OCI-LY7 (cell line): ENCODE measurements around the gene SLAIN2. TPM values are rescaled to one million over a fixed set of nuclear protein-coding genes. Genes with fewer than 3 reads are reported as not detected.

Source experiments
- BruUV-seq: library from RNA; stranded (reverse); fragments of 400-500 nt; replicated peaks from 2 replicates; lab custom pipeline; 2021; lab: Mats Ljungman, UMichigan
- CTCF ChIA-PET: fragments of 300-600 bp; sonication (Branson Sonifier 250); formaldehyde crosslinking; loops from one replicate; lab custom pipeline; 2022; ENCODE audit warnings: antibody characterized with exemption; ENCODE audit not compliant: unreplicated experiment; lab: Charles Lee
- POLR2A ChIA-PET: fragments of 300-600 bp; sonication (Branson Sonifier 250); formaldehyde crosslinking; loops from one replicate; lab custom pipeline; 2022; ENCODE audit warnings: antibody characterized with exemption; lab: Charles Lee
- DNase-seq: peaks from one replicate; pipeline ENCODE4 v3.0.0-alpha.2; 2015; ENCODE audit warnings: low spot score
- H2AFZ ChIP-seq: fragments of 200-600 bp; sonication (generic), shearing (Covaris generic); 2 replicates; pipeline ENCODE4 v1.6.1; 2014; ENCODE audit warnings: mild to moderate bottlenecking, antibody characterized with exemption, low read length, moderate library complexity
- H3K27ac ChIP-seq: fragments of 200-600 bp; sonication (generic); 2 replicates; pipeline ENCODE4 v1.5.1; 2014; ENCODE audit warnings: mixed run types, low read depth, mild to moderate bottlenecking, moderate library complexity, low read length, inconsistent platforms; ENCODE audit not compliant: poor library complexity, severe bottlenecking
- H3K36me3 ChIP-seq: fragments of 200-600 bp; sonication (generic); 2 replicates; pipeline ENCODE4 v1.6.1; 2014; ENCODE audit warnings: mild to moderate bottlenecking, antibody characterized with exemption, low read length, moderate library complexity, mixed read lengths; ENCODE audit not compliant: insufficient read depth
- H3K4me1 ChIP-seq: fragments of 200-600 bp; sonication (generic); 2 replicates; pipeline ENCODE4 v1.5.1; 2014; ENCODE audit warnings: mild to moderate bottlenecking, low read length; ENCODE audit not compliant: insufficient read depth, poor library complexity, severe bottlenecking
- H3K4me2 ChIP-seq: fragments of 200-600 bp; sonication (generic); 2 replicates; pipeline ENCODE4 v1.6.1; 2014; ENCODE audit warnings: mild to moderate bottlenecking, low read length
- H3K4me3 ChIP-seq: fragments of 200-600 bp; sonication (generic); 2 replicates; pipeline ENCODE4 v1.5.1; 2014; ENCODE audit warnings: mild to moderate bottlenecking, low read depth, low read length; ENCODE audit not compliant: poor library complexity, severe bottlenecking
- H3K79me2 ChIP-seq: fragments of 200-600 bp; sonication (generic); 2 replicates; pipeline ENCODE4 v1.6.1; 2016; ENCODE audit warnings: low read depth, mild to moderate bottlenecking, low read length, moderate library complexity, mixed read lengths; ENCODE audit not compliant: insufficient read depth
- H3K9me2 ChIP-seq: fragments of 200-600 bp; sonication (generic); 2 replicates; pipeline ENCODE4 v1.6.1; 2016; ENCODE audit warnings: mild to moderate bottlenecking, low read length, mixed read lengths; ENCODE audit not compliant: insufficient read depth
- H3K9me3 ChIP-seq: fragments of 200-600 bp; sonication (generic); 2 replicates; pipeline ENCODE4 v1.6.1; 2014; ENCODE audit warnings: mild to moderate bottlenecking, mixed run types, low read length, mixed read lengths
- H4K20me1 ChIP-seq: fragments of 200-600 bp; sonication (generic); 2 replicates; pipeline ENCODE4 v1.6.1; 2014; ENCODE audit warnings: mild to moderate bottlenecking, antibody characterized with exemption, low read length, moderate library complexity, mixed read lengths; ENCODE audit not compliant: insufficient read depth
- CTCF ChIP-seq: fragments of 200-600 bp; sonication (generic); conservative IDR thresholded peaks from 2 replicates; pipeline ENCODE4 v1.5.1; 2014; ENCODE audit warnings: mild to moderate bottlenecking, antibody characterized with exemption, low read length, moderate library complexity, mixed read lengths
- EZH2phosphoT487 ChIP-seq: fragments of 200-600 bp; sonication (generic); IDR thresholded peaks from 2 replicates; pipeline ENCODE4 v1.6.1; 2018; ENCODE audit warnings: low read depth, borderline replicate concordance, mild to moderate bottlenecking, mixed run types, antibody characterized with exemption, low read length, moderate library complexity, mixed read lengths
- intact Hi-C: fragments of 100-400 bp; cut with micrococcal nuclease; formaldehyde crosslinking; loops from one replicate; pipeline ENCODE4 v1.10.0; 2022; ENCODE audit not compliant: unreplicated experiment
- total RNA-seq, 2 experiments: library from RNA; depleted of rRNA in 1 of 2; stranded (reverse); fragments of >200 nt in 1 of 2; shearing (Covaris generic) in 1 of 2; gene quantifications; 2 replicates each; pipeline ENCODE4 v1.2.3, GENCODE V29; 2014 to 2022

The SLAIN2 gene
- total RNA-seq, 2 experiments from 2014 or later = 21.1 to 40.2 TPM

- no peak overlapping the region for H3K27ac ChIP-seq
Observed at GRCh38 chr4:48296365-48296764, 45.0 kb upstream of the SLAIN2 start.

GRCh38 chr4:48297256-48297846 lies 44.0 kb upstream of the SLAIN2 start:
- Histone ChIP-seq H3K9me3 (no peaks in the 10 kb centered on the region), H3K4me1 (no peaks in the 10 kb centered on the region), H3K4me2 (no peak overlapping the region), H3K9me2 (no peaks in the 10 kb centered on the region), H3K27ac (no peak overlapping the region), H3K4me3 (no peak overlapping the region), H3K36me3 (no peaks in the 10 kb centered on the region), H3K79me2 (no peaks in the 10 kb centered on the region), H4K20me1 (no peaks in the 10 kb centered on the region), H2AFZ (no peak overlapping the region)
- CTCF ChIA-PET = no interaction called here
- intact Hi-C loops = no loop called here
- TF ChIP-seq EZH2phosphoT487 = no peak
- DNase-seq = no peak
- POLR2A ChIA-PET = no interaction called here
- no TSS peak for BruUV-seq

More at GRCh38 chr4:48296365-48296764, 45.0 kb upstream of the SLAIN2 start:
- CTCF ChIA-PET = interaction anchor here (1.4 kb wide), 1 partner anchor 187 kb away, joined by 3 read pairs; no protein-coding TSS in a partner anchor
- TF ChIP-seq CTCF (no peak), EZH2phosphoT487 (no peak)
- Histone ChIP-seq H3K36me3 (no peaks in the 10 kb centered on the region), H3K4me2 (no peak overlapping the region), H3K4me3 (no peak overlapping the region), H3K4me1 (no peaks in the 10 kb centered on the region), H2AFZ (no peak overlapping the region), H4K20me1 (no peaks in the 10 kb centered on the region), H3K9me2 (no peaks in the 10 kb centered on the region), H3K9me3 (no peaks in the 10 kb centered on the region), H3K79me2 (no peaks in the 10 kb centered on the region)
- DNase-seq = no peak
- intact Hi-C loops = no loop called here
- TSS peak; percentile 36 for BruUV-seq
- POLR2A ChIA-PET = interaction anchor here (1.1 kb wide), 1 partner anchor 172 kb away, joined by 3 read pairs; no protein-coding TSS in a partner anchor

GRCh38 chr4:48299560-48299959 lies 41.8 kb upstream of the SLAIN2 start:
- Histone ChIP-seq H3K4me3 (no peak overlapping the region), H3K27ac (no peak overlapping the region), H3K36me3 (no peaks in the 10 kb centered on the region), H4K20me1 (no peaks in the 10 kb centered on the region), H3K4me2 (no peak overlapping the region), H3K79me2 (no peaks in the 10 kb centered on the region), H3K4me1 (no peaks in the 10 kb centered on the region), H3K9me2 (no peaks in the 10 kb centered on the region), H3K9me3 (no peaks in the 10 kb centered on the region), H2AFZ (no peak overlapping the region)
- CTCF ChIA-PET = interaction anchor here (0.6 kb wide), 1 partner anchor 159 kb away, joined by 3 read pairs; no protein-coding TSS in a partner anchor
- POLR2A ChIA-PET = interaction anchor here (0.6 to 1.0 kb wide), 2 partner anchors 12 to 723 kb away, joined by 3 read pairs; no protein-coding TSS in a partner anchor
- intact Hi-C loops = no loop called here
- no peak for TF ChIP-seq CTCF
- no peak for TF ChIP-seq EZH2phosphoT487
- BruUV-seq = no TSS peak
- DNase-seq = no peak
